GM12874 (cell line): ENCODE results near the gene DHX38.
A peak's percentile ranks its signal among the peaks of the same experiment; 100 is the strongest.

Source experiments
- TF ChIP-seq, protein P1 (sequence below): IDR thresholded peaks from 2 replicates; pipeline ENCODE4 v1.5.1; 2011; ENCODE audit warnings: low read depth, mild to moderate bottlenecking, control low read depth, low read length, moderate library complexity; ENCODE audit not compliant: insufficient read depth

The DHX38 gene

DNA sequence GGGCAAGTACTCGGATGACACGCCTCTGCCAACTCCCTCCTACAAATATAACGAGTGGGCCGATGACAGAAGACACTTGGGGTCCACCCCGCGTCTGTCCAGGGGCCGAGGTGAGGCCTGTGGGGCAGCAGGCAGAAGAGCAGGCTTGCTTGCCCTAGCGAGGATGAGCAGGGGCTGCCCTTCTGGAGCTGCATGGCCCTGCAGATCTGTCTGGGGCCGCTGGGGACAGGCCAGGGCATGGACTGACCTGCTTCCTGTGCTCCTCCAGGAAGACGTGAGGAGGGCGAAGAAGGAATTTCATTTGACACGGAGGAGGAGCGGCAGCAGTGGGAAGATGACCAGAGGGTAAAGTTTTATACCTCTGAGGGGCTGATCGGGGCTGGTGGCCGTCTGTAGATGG, 5.3 kb downstream of the DHX38 start:
- TF ChIP-seq, protein P1, sequence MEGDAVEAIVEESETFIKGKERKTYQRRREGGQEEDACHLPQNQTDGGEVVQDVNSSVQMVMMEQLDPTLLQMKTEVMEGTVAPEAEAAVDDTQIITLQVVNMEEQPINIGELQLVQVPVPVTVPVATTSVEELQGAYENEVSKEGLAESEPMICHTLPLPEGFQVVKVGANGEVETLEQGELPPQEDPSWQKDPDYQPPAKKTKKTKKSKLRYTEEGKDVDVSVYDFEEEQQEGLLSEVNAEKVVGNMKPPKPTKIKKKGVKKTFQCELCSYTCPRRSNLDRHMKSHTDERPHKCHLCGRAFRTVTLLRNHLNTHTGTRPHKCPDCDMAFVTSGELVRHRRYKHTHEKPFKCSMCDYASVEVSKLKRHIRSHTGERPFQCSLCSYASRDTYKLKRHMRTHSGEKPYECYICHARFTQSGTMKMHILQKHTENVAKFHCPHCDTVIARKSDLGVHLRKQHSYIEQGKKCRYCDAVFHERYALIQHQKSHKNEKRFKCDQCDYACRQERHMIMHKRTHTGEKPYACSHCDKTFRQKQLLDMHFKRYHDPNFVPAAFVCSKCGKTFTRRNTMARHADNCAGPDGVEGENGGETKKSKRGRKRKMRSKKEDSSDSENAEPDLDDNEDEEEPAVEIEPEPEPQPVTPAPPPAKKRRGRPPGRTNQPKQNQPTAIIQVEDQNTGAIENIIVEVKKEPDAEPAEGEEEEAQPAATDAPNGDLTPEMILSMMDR = no peak

GRCh38 chr16:72099377-72099818, 5.8 kb downstream of the DHX38 start:
- TF ChIP-seq, protein P1 = peak; percentile 56; the same call in 1 of the 2 replicates

GRCh38 chr16:72101195-72101594, 7.5 kb downstream of the DHX38 start:
- TF ChIP-seq, protein P1 = no peak

- TF ChIP-seq, protein P1 = no peak
Observed at GRCh38 chr16:72104905-72105304, 11.3 kb downstream of the DHX38 start.

DNA sequence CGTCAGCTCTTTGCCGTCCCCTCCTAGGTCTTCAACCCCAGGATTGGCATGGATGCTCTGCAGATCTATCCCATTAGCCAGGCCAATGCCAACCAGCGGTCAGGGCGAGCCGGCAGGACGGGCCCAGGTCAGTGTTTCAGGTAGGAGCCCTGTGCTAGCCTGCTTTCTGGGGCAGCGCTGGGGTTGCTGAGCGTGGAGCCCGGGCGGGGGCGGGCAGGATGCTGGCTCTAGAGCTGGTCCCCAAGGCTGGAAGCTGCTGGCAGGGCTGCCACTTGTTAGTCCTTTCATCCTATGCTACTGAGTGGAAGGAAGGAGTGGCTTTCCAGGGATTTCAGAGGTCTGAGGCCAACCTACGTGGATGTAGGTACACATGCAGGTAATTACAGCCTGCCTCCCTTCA, 12.3 kb downstream of the DHX38 start:
- TF ChIP-seq, protein P1 = no peak

DNA sequence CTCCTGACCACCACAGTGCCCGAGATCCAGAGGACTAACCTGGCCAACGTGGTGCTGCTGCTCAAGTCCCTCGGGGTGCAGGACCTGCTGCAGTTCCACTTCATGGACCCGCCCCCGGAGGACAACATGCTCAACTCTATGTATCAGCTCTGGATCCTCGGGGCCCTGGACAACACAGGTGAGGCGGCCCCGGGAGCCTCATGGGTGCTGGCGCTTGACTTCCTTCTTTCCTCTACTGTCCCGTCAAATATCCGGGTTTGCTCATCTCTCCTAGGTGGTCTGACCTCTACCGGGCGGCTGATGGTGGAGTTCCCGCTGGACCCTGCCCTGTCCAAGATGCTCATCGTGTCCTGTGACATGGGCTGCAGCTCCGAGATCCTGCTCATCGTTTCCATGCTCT, 13.7 kb downstream of the DHX38 start:
- TF ChIP-seq, protein P1 = no peak

GRCh38 chr16:72108353-72109102, 14.9 kb downstream of the DHX38 start:
- TF ChIP-seq, protein P1 = no peak

DNA sequence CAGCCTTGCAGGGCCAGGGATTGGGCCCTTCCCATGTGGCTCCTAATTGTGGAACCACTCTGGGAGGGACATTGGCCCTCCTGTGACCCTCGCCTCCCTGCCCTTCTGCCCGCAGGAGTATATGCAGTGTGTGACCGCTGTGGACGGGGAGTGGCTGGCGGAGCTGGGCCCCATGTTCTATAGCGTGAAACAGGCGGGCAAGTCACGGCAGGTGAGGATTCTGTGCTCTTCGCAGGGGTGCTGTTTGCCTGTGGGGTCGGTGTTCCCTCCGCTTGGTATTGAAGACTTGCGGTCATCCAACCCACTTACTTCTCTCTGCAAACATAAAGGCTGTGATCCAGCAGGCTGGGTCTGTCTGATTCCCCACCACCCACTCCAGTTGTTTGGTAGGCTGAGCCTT, 15.7 kb downstream of the DHX38 start:
- TF ChIP-seq, protein P1 = no peak
